Caco-2 (cell line): Measurements from ENCODE around the gene TBC1D8B. TPM values are rescaled to one million over a fixed set of nuclear protein-coding genes. Genes with fewer than 3 reads are reported as not detected.
"Not testable (repeated sequence)": the region's sequence is repeated elsewhere in the genome, so short reads cannot be mapped to it uniquely, and the experiment has no call there.

Experiments
- BruUV-seq: library from RNA; stranded (reverse); fragments of 400-500 nt; replicated peaks from 2 replicates; lab custom pipeline; 2021; lab: Mats Ljungman, UMichigan
- CTCF ChIA-PET: fragments of 300-600 bp; sonication (Branson Sonifier 250); formaldehyde crosslinking; loops from one replicate; lab custom pipeline; 2022; ENCODE audit warnings: antibody characterized with exemption; lab: Charles Lee
- POLR2A ChIA-PET: fragments of 300-600 bp; sonication (Branson Sonifier 250); formaldehyde crosslinking; loops from one replicate; lab custom pipeline; 2022; ENCODE audit warnings: antibody characterized with exemption; lab: Charles Lee
- DNase-seq, 2 experiments: peaks; one replicate each; pipeline versions ENCODE4 v3.0.0 to v3.0.0-alpha.2; 2020 to 2022
- H3K27me3 ChIP-seq: replicated peaks from 2 replicates; pipeline ENCODE4 v1.6.0; 2011; ENCODE audit warnings: low read length; ENCODE audit not compliant: control insufficient read depth, insufficient read depth
- H3K36me3 ChIP-seq: 2 replicates; pipeline ENCODE4 v1.5.1; 2011; ENCODE audit warnings: low read length; ENCODE audit not compliant: control insufficient read depth, insufficient read depth
- H3K4me1 ChIP-seq: fragments of 250-450 bp; sonication (Bioruptor Pico); 2 replicates; pipeline ENCODE4 v1.5.1; 2020; ENCODE audit warnings: mild to moderate bottlenecking
- H3K4me3 ChIP-seq: 2 replicates; pipeline ENCODE4 v1.5.1; 2011; ENCODE audit warnings: low read depth, mild to moderate bottlenecking, control low read depth, low read length
- H3K9me3 ChIP-seq: fragments of 250-450 bp; sonication (Bioruptor Pico); 2 replicates; pipeline ENCODE4 v1.5.1; 2020; ENCODE audit warnings: mild to moderate bottlenecking, moderate library complexity
- H3K27ac Mint-ChIP-seq: one replicate; pipeline ENCODE4 v1.8.0; 2022; ENCODE audit warnings: mixed read lengths; ENCODE audit not compliant: unreplicated experiment
- H3K27me3 Mint-ChIP-seq: one replicate; pipeline ENCODE4 v1.8.0; 2022; ENCODE audit warnings: mixed read lengths; ENCODE audit not compliant: insufficient read depth, unreplicated experiment
- H3K36me3 Mint-ChIP-seq: one replicate; pipeline ENCODE4 v1.8.0; 2022; ENCODE audit warnings: mild to moderate bottlenecking, mixed read lengths; ENCODE audit not compliant: insufficient read depth, unreplicated experiment
- H3K4me1 Mint-ChIP-seq: one replicate; pipeline ENCODE4 v1.8.0; 2022; ENCODE audit warnings: low read depth, mixed read lengths; ENCODE audit not compliant: unreplicated experiment
- H3K4me3 Mint-ChIP-seq: one replicate; pipeline ENCODE4 v1.8.0; 2022; ENCODE audit warnings: mild to moderate bottlenecking, moderate library complexity, mixed read lengths; ENCODE audit not compliant: unreplicated experiment
- H3K9me3 Mint-ChIP-seq: one replicate; pipeline ENCODE4 v1.8.0; 2022; ENCODE audit warnings: mixed read lengths; ENCODE audit not compliant: unreplicated experiment
- intact Hi-C: fragments of 100-400 bp; cut with micrococcal nuclease; formaldehyde crosslinking; loops from one replicate; pipeline ENCODE4 v1.10.0; 2022; ENCODE audit not compliant: unreplicated experiment
- total RNA-seq: library from RNA; stranded (reverse); gene quantifications from 2 replicates; pipeline ENCODE4 v1.2.3, GENCODE V29; 2022
- TF ChIP-seq, protein P1 (sequence below), 2 experiments: fragments of 200-600 bp in 1 of 2; IDR thresholded peaks; 1 replicate in 1 of 2; 2 replicates in 1 of 2; pipeline versions ENCODE4 v1.5.1 to v1.8.0; 2011 to 2022; ENCODE audit warnings: antibody characterized with exemption in 1 of 2, control low read depth in 1 of 2, inconsistent platforms in 1 of 2, low read depth in 1 of 2, low read length in 1 of 2, mild to moderate bottlenecking in 1 of 2, moderate library complexity in 1 of 2; ENCODE audit not compliant: insufficient read depth in 1 of 2, severe bottlenecking in 1 of 2, unreplicated experiment in 1 of 2

Gene TBC1D8B
- total RNA-seq, 1 experiment from 2014 or later = 7.4 TPM

- Histone ChIP-seq H3K9me3 (no peaks in the 10 kb centered on the region), H3K36me3 (no peaks in the 10 kb centered on the region; the same call in 1 of the 2 replicates), H3K27me3 (no peaks in the 10 kb centered on the region), H3K4me3 (no peak overlapping the region), H3K4me1 (no peaks in the 10 kb centered on the region)
- Mint-ChIP-seq H3K36me3 (no peaks in the 10 kb centered on the region), H3K4me1 (no peaks in the 10 kb centered on the region), H3K9me3 (peaks cover 10% of the 10 kb centered on the region), H3K27ac (no peak overlapping the region), H3K27me3 (no peaks in the 10 kb centered on the region), H3K4me3 (no peak overlapping the region)
- intact Hi-C loops = no loop called here
- BruUV-seq = no TSS peak
- ChIA-PET POLR2A (no interaction called here), CTCF (interaction anchor here (1.0 kb wide), 1 partner anchor 11 kb away, joined by 3 read pairs; no protein-coding TSS in a partner anchor)
- peak; percentile 29 to 37 for DNase-seq
- TF ChIP-seq, protein P1, sequence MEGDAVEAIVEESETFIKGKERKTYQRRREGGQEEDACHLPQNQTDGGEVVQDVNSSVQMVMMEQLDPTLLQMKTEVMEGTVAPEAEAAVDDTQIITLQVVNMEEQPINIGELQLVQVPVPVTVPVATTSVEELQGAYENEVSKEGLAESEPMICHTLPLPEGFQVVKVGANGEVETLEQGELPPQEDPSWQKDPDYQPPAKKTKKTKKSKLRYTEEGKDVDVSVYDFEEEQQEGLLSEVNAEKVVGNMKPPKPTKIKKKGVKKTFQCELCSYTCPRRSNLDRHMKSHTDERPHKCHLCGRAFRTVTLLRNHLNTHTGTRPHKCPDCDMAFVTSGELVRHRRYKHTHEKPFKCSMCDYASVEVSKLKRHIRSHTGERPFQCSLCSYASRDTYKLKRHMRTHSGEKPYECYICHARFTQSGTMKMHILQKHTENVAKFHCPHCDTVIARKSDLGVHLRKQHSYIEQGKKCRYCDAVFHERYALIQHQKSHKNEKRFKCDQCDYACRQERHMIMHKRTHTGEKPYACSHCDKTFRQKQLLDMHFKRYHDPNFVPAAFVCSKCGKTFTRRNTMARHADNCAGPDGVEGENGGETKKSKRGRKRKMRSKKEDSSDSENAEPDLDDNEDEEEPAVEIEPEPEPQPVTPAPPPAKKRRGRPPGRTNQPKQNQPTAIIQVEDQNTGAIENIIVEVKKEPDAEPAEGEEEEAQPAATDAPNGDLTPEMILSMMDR (IDR thresholded peaks at IDR 0.05; ENCODE audit: insufficient read depth in 1 of 2, low read depth in 1 of 2, low read length in 1 of 2, severe bottlenecking in 1 of 2, unreplicated experiment in 1 of 2) = peak; percentile 15 to 34
Measured at GRCh38 chrX:106862972-106863688, 60.7 kb downstream of the TBC1D8B start.

DNA sequence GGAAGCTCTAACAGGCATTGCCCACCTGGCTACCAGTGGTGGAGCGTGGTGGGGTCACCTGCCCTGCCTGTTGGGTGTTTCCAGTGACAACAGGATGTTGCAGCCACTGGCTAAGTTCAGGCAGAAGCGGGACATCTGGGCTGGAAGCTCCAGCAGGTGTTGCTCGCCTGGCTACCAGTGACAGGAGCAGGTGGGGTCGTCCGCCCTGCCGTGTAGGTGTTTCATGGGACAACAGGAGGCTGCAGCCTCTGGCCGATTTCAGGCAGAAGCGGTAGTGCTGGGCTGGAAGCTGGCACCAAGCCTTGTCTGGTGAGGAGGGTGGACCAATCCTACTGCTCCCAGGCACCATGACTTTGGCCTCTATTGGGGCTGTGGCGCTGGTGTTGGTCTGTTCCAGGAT is 61.2 kb downstream of the TBC1D8B start:
- Mint-ChIP-seq H3K9me3 (peaks cover 10% of the 10 kb centered on the region), H3K4me1 (no peaks in the 10 kb centered on the region), H3K27me3 (no peaks in the 10 kb centered on the region), H3K27ac (no peak overlapping the region), H3K36me3 (no peaks in the 10 kb centered on the region), H3K4me3 (no peak overlapping the region)
- TF ChIP-seq, protein P1 (IDR thresholded peaks at IDR 0.05; ENCODE audit: insufficient read depth in 1 of 2, low read depth in 1 of 2, low read length in 1 of 2, severe bottlenecking in 1 of 2, unreplicated experiment in 1 of 2) = no peak
- DNase-seq = peak in 1 of 2 experiments; percentile 17
- Histone ChIP-seq H3K36me3 (no peaks in the 10 kb centered on the region; the same call in 1 of the 2 replicates), H3K4me3 (no peak overlapping the region), H3K9me3 (no peaks in the 10 kb centered on the region), H3K4me1 (no peaks in the 10 kb centered on the region), H3K27me3 (no peaks in the 10 kb centered on the region)
- intact Hi-C loops = no loop called here
- POLR2A ChIA-PET = no interaction called here
- BruUV-seq = no TSS peak
- CTCF ChIA-PET = interaction anchor here (0.7 to 1.0 kb wide), 2 partner anchors 10 to 381 kb away, joined by 3 to 13 read pairs; no protein-coding TSS in a partner anchor

DNA sequence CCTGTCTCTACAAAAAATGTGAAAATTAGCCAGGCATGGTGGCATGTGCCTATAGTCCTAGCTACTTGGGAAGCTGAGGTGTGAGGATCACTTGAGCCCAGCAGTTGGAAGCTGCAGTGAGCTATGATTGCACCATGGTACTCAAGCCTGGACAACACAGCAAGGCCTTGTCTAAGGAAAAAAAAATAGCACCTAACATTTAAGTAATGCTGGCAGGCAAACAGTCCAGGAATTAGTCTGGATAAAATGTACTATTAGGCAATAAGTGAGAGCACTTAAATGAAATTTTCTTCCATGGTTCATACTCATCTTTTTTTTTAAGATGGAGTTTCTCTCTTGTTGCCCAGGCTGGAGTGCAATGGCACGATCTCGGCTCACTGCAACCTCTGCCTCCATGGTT is 70.3 kb downstream of the TBC1D8B start:
- intact Hi-C loops = loop anchor here (10.0 kb wide), 1 partner anchor 388 kb away; no protein-coding TSS in a partner anchor
- H3K9me3 Mint-ChIP-seq = not testable (repeated sequence)

More for the DNA sequence above, 70.3 kb downstream of the TBC1D8B start:
- H3K4me3 Mint-ChIP-seq, H3K36me3 ChIP-seq, BruUV-seq, H3K36me3 Mint-ChIP-seq, H3K27me3 ChIP-seq, H3K4me1 Mint-ChIP-seq, H3K27me3 Mint-ChIP-seq, H3K4me1 ChIP-seq, POLR2A ChIA-PET, H3K27ac Mint-ChIP-seq, H3K9me3 ChIP-seq, H3K4me3 ChIP-seq, DNase-seq: not testable (repeated sequence)
- CTCF ChIA-PET = interaction anchor here (1.3 kb wide), 1 partner anchor 20 kb away, joined by 3 read pairs; no protein-coding TSS in a partner anchor
